Measurements from ENCODE around the gene NMU. TPM values are rescaled to one million over a fixed set of nuclear protein-coding genes. Genes with fewer than 3 reads are reported as not detected.
"Not testable (repeated sequence)": the region's sequence is repeated elsewhere in the genome, so short reads cannot be mapped to it uniquely, and the experiment has no call there.

Gene NMU
- polyA plus RNA-seq, 3 donors from 2014 or later = not detected

DNA sequence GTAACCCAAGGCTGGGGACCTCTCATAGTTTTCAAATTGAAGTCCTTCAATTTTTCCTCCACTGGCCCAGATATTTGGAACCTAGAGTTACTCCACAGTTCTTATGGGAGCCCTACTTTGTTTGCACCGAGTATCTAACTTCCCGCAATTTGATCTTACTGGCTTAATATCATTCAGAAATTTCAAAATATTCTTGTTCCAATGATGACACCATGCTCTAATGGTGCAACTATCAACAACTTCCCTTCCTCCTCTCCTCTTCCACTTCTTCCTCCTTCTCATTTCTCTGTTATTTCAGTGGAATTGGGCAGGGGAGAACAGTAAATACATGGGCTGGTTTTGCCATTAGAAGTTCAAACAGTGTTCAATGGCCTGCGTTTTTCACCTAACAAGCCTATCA lies 64.3 kb downstream of the NMU start:
- Mint-ChIP-seq H3K27me3 (ENCODE audit: low read depth in 3 of 3) (peaks cover 3 to 6% (median 3%) of the 10 kb centered on the region in 3 donors), H3K4me1 (no peaks in the 10 kb centered on the region), H3K4me3 (no peak overlapping the region), H3K36me3 (peaks cover 0 to 8% (median 6%) of the 10 kb centered on the region in 3 donors), H3K9me3 (peaks cover 7 to 18% (median 14%) of the 10 kb centered on the region in 6 donors), H3K27ac (no peak overlapping the region)
- DNase-seq = no peak

- no peak for DNase-seq
- Mint-ChIP-seq H3K36me3 (no peaks in the 10 kb centered on the region), H3K4me3 (no peak overlapping the region), H3K4me1 (no peaks in the 10 kb centered on the region), H3K27ac (no peak overlapping the region), H3K9me3 (no peaks in the 10 kb centered on the region), H3K27me3 (ENCODE audit: low read depth in 3 of 3) (peaks cover 0 to 3% (median 3%) of the 10 kb centered on the region in 3 donors)
These were observed 67.1 kb downstream of the NMU start for GRCh38 chr4:55568905-55569504.

DNA sequence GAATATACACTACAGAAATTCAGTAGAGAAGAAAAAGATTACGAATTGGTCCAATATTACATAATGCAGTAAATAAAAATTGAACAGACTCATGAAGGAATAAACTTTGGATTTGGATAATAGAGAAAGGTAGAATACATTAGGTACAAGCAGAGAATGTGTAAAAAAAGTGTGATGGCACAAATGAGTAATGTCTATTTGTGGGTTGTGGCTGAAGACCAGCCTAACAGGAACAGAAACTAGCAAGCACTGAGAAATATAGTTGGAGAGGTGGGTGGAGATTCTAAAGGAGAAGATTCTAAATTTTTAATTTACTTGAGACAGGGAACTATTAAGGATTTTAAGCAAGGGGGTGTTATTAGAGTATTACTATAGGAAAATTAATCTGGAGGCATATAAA lies 74.2 kb downstream of the NMU start:
- no peak for DNase-seq
- Mint-ChIP-seq H3K27ac (no peak overlapping the region), H3K27me3 (ENCODE audit: low read depth in 3 of 3) (peaks cover 0 to 2% (median 0%) of the 10 kb centered on the region in 3 donors), H3K4me1 (peaks cover 2 to 12% of the 10 kb centered on the region in 2 donors), H3K9me3 (no peaks in the 10 kb centered on the region), H3K4me3 (no peak overlapping the region), H3K36me3 (no peaks in the 10 kb centered on the region)

- Mint-ChIP-seq H3K36me3 (no peaks in the 10 kb centered on the region), H3K27ac (no peak overlapping the region), H3K4me1 (peaks cover 2 to 12% of the 10 kb centered on the region in 2 donors), H3K9me3 (no peaks in the 10 kb centered on the region), H3K27me3 (ENCODE audit: low read depth in 3 of 3) (peaks cover 0 to 2% (median 0%) of the 10 kb centered on the region in 3 donors), H3K4me3 (no peak overlapping the region)
- no peak for DNase-seq
These were observed 76.0 kb downstream of the NMU start for GRCh38 chr4:55560096-55560495.

DNA sequence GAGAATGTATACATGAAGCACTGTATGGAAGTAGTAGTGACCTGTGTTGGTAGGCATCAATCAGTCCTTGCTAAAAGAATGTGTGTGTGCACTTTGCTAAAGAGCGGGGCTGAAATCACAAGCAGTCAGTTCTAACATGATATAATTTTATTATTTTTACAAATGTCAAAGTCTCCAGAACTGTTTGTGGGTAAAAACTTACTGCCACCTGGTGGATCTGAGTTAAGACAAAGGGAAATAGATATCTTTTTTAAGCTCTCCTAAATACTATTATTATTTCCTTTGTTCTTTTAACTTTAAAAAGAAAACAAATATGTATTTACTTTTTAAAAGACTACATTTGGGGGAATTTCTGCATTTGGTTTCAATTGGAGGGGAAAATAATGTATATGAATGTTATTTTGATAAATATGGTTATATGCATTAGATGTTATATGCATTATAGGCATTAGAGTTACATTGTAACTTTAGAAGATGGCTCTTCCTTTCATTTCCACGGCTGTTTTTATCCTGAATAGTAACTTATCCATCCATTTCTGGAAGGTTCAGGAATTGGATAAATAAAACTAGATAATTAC lies 81.6 kb downstream of the NMU start:
- Mint-ChIP-seq H3K27me3 (ENCODE audit: low read depth in 3 of 3) (peaks cover 3 to 7% (median 6%) of the 10 kb centered on the region in 3 donors), H3K4me3 (no peak overlapping the region)

GRCh38 chr4:55553441-55554201 lies 82.5 kb downstream of the NMU start:
- peak in 1 of 3 donors; percentile 51 for DNase-seq
- Mint-ChIP-seq H3K27me3 (ENCODE audit: low read depth in 3 of 3) (peaks cover 6 to 7% (median 7%) of the 10 kb centered on the region in 3 donors), H3K4me3 (peak overlapping the region in 3 of 5 donors; percentile 22 to 70 (median 39)), H3K27ac (peak overlapping the region in 2 of 6 donors; percentile 20 to 30), H3K9me3 (no peaks in the 10 kb centered on the region), H3K4me1 (no peaks in the 10 kb centered on the region), H3K36me3 (no peaks in the 10 kb centered on the region)

More for the DNA sequence above, 81.6 kb downstream of the NMU start:
- Mint-ChIP-seq H3K9me3 (no peaks in the 10 kb centered on the region), H3K36me3 (no peaks in the 10 kb centered on the region), H3K4me1 (no peaks in the 10 kb centered on the region), H3K27ac (no peak overlapping the region)
- peak in 2 of 3 donors; percentile 24 to 37 for DNase-seq

GRCh38 chr4:55551964-55552363 lies 84.1 kb downstream of the NMU start:
- H3K4me1 Mint-ChIP-seq = peaks cover 8 to 11% of the 10 kb centered on the region in 2 donors
- not testable (repeated sequence) for DNase-seq, H3K36me3 Mint-ChIP-seq, H3K4me3 Mint-ChIP-seq, H3K9me3 Mint-ChIP-seq, H3K27ac Mint-ChIP-seq
- peaks cover 6 to 16% (median 11%) of the 10 kb centered on the region in 3 donors for H3K27me3 Mint-ChIP-seq (ENCODE audit: low read depth in 3 of 3)

DNA sequence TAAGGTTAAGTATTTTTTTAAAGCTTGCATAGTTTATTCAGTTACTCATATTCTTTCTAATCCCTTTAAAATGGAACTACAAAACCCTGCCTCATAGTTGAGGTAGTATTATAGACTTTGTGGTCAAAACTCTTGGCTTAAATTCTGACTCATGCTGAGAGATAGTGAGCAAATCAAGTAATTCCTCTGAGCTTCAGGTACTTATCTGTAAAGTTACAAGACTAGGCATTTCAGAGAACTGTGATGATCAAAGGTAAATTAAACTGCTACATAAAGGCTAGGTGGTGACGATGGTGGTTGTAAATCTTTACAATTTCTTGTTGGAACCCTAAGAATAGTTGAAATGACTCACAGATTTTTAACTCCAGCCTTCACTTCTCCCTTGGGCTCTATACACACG lies 86.2 kb downstream of the NMU start:
- Mint-ChIP-seq H3K4me1 (peaks cover 14 to 18% of the 10 kb centered on the region in 2 donors), H3K27ac (no peak overlapping the region)
- no peak for DNase-seq

GRCh38 chr4:55547918-55548317 lies 88.2 kb downstream of the NMU start:
- Mint-ChIP-seq H3K36me3 (no peaks in the 10 kb centered on the region), H3K4me3 (peak overlapping the region; percentile 89 to 95 (median 94)), H3K9me3 (no peaks in the 10 kb centered on the region), H3K27me3 (ENCODE audit: low read depth in 3 of 3) (peaks cover 13 to 29% (median 16%) of the 10 kb centered on the region in 3 donors), H3K27ac (peak overlapping the region in 5 of 6 donors; percentile 24 to 88 (median 73)), H3K4me1 (peaks cover 22 to 36% of the 10 kb centered on the region in 2 donors)
- DNase-seq = no peak

More for the DNA sequence above, 86.2 kb downstream of the NMU start:
- Mint-ChIP-seq H3K36me3 (no peaks in the 10 kb centered on the region), H3K9me3 (no peaks in the 10 kb centered on the region), H3K4me3 (no peak overlapping the region), H3K27me3 (ENCODE audit: low read depth in 3 of 3) (peaks cover 13 to 29% (median 16%) of the 10 kb centered on the region in 3 donors)

DNA sequence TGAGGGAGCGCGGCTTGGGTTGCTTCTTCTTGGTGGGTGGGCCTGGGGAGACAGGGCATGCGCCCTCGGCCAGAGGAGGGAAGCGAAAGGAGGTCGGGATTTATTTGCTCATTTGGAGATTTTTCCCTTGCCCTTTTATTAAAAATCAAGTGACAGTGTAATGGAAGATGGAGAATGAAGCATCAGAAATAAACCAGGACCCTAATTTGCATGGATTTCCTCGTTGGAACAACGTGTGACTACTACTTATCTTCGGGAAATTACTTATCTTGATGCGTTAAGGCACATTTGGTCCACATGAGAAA lies 88.7 kb downstream of the NMU start:
- Mint-ChIP-seq H3K4me1 (peaks cover 24 to 37% of the 10 kb centered on the region in 2 donors), H3K36me3 (no peaks in the 10 kb centered on the region), H3K9me3 (no peaks in the 10 kb centered on the region), H3K4me3 (peak overlapping the region; percentile 89 to 95 (median 94)), H3K27me3 (ENCODE audit: low read depth in 3 of 3) (peaks cover 9 to 28% (median 16%) of the 10 kb centered on the region in 3 donors), H3K27ac (peak overlapping the region; percentile 82 to 93 (median 88))
- DNase-seq = no peak

DNA sequence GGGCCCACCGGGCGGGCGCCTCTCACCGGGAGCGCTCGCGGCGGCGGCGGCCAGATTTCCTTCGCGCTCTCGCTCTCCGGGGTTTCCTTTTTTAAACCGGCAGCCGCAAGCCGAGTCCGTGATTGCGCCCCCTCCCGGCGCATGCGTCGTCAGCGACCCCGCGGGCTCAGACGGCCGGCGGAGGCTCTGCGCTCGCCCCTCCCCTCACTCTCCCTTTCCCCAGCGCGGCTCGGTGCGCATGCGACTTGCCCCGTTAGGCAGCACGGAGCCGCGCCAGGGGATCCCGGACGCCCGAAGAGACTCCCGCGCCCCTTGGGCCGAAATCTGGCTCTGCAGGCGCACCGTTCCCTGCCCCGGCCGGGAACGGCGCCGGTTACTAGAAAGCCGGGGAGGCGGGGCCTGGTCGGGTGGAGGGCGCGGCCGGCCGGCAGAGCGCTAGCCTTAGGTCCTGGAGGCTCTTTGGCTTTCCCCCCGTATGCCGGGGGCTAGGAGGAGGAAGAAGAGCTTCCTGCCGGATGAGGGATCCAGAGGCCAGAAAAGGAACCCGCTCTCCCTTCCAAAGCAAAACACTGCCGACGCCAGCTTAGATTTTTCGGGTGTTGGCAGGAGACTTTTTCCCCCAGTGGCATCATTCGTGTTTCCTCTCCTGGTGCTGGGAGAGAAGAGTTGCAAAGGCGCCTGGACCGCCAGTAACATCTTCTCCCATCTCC lies 89.2 kb downstream of the NMU start, which contains the start of gene CLOCK:
TSS of gene CLOCK (minus strand) at position 154 of the 710 bp plus-strand sequence. CDS start 64,124 bp downstream, outside the sequence.
- Mint-ChIP-seq H3K27ac (peak within 1 kb of the TSS; percentile 90 to 94 (median 92)), H3K27me3 (ENCODE audit: low read depth in 3 of 3) (peaks cover 9 to 28% (median 13%) of the 10 kb centered on the region in 3 donors), H3K9me3 (no peaks in the 10 kb centered on the region), H3K4me1 (peaks cover 24 to 37% of the 10 kb centered on the region in 2 donors), H3K36me3 (no peaks in the 10 kb centered on the region), H3K4me3 (peak within 1 kb of the TSS; percentile 91 to 98 (median 94))
- peak; percentile 86 to 88 (median 87) for DNase-seq

DNA sequence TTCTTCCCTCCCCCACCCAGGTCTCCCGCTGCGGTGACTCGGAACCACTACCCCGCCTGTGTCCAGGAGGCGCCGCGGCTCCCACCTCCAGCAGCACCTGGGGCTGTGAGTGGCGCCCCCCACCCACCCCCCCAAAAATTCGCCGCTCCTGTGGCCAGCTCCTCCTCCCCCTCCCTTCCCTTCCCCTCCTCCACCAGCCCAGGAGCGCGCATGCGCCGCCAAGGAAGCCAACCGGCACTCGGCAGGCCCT lies 89.7 kb downstream of the NMU start:
- peaks cover 24 to 37% of the 10 kb centered on the region in 2 donors for H3K4me1 Mint-ChIP-seq
- no peaks in the 10 kb centered on the region for H3K9me3 Mint-ChIP-seq
- peak overlapping the region; percentile 89 to 95 (median 94) for H3K4me3 Mint-ChIP-seq
- DNase-seq = no peak
- H3K27ac Mint-ChIP-seq = peak overlapping the region in 2 of 6 donors; percentile 82 to 89
- peaks cover 9 to 28% (median 13%) of the 10 kb centered on the region in 3 donors for H3K27me3 Mint-ChIP-seq (ENCODE audit: low read depth in 3 of 3)
- no peaks in the 10 kb centered on the region for H3K36me3 Mint-ChIP-seq

DNA sequence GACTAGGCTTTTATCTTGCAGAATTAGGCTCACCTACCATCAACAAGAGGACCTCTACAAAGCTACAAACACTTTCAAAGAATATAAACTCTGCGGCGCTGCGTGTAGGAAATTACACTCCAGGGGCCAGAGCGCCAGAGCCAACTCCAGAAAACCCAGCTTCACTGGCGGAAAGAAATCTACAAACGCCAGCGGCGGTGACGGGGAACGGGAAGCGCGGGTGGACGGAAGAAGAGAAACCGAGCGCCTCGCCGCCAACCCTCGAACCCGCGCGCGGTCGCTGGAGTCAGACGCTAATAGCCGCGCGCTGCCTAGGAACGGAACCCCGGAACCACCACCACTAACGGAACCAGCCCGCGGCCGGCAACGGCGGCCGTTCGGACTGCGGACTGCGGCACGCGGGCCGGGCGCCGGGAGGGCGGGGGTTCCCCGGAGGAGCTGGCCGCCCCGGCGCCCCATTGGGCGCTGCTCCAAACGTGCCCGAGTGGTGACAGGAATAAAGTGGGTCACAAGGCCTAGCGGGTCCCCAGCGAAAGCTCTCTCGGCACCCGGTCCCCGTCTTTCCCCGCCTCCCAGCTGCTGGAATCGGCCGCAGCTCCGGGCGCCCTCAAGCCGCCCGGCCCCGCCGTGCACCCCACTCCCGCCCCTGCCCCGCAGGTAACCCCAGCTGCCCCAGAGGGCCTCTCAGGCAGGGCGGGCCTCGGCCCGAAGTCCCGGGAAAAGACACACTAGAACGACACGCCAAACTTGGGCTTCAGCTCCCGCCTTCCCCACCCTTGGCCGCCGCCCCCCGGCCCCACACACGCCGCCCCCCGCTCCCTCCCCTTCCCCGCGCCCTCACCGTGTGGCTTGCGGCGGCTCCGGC lies 90.2 kb downstream of the NMU start:
- Mint-ChIP-seq H3K36me3 (no peaks in the 10 kb centered on the region), H3K9me3 (no peaks in the 10 kb centered on the region), H3K4me3 (peak overlapping the region; percentile 91 to 98 (median 94)), H3K4me1 (peaks cover 24 to 37% of the 10 kb centered on the region in 2 donors), H3K27me3 (ENCODE audit: low read depth in 3 of 3) (peaks cover 7 to 26% (median 13%) of the 10 kb centered on the region in 3 donors), H3K27ac (peak overlapping the region; percentile 89 to 94 (median 92))
- peak; percentile 75 to 76 (median 75) for DNase-seq

Data from immature natural killer cell (primary cell).